GM18511 (cell line): ENCODE results near the gene ZNF45.
"Not testable (repeated sequence)": the region's sequence is repeated elsewhere in the genome, so short reads cannot be mapped to it uniquely, and the experiment has no call there.

ENCODE experiments used
- ATAC-seq: cut with Tn5 transposase; IDR thresholded peaks from one replicate; pipeline ENCODE4 v1.9.1; 2021; ENCODE audit warnings: mild to moderate bottlenecking, moderate library complexity; ENCODE audit not compliant: unreplicated experiment

Gene ZNF45

DNA sequence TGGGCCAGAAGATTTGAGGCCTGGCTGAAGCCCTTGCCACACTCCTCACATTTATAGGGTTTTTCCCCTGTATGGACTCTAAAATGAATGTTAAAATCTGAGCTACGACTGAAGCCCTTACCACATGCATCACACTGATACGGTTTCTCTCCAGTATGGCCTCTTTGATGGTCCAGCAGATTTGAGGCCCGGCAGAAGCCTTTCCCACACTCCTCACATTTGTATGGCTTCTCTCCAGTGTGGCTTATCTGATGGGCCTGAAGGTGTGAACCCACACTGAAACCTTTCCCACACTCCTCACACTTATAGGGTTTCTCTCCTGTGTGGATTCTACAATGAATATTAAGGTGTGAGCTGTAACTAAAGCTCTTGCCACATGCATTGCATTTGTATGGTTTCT, 21.0 kb downstream of the ZNF45 start:
- ATAC-seq: no peak

DNA sequence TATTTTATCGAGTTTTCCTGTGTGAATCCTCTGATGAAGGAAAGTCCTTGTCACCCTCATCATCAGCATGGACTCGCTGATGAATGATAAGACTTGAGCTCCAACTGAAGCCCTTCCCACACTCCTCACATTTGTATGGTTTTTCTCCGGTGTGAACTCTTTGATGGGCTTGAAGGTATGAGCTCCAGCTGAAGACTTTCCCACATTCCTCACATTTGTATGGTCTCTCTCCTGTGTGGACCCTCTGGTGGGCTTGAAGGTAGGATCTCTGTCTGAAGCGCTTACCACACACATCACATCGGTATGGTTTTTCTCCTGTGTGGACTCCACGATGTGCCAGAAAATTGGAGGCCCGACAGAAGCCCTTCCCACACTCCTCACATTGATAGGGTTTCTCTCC, 21.7 kb downstream of the ZNF45 start:
- no peak for ATAC-seq

DNA sequence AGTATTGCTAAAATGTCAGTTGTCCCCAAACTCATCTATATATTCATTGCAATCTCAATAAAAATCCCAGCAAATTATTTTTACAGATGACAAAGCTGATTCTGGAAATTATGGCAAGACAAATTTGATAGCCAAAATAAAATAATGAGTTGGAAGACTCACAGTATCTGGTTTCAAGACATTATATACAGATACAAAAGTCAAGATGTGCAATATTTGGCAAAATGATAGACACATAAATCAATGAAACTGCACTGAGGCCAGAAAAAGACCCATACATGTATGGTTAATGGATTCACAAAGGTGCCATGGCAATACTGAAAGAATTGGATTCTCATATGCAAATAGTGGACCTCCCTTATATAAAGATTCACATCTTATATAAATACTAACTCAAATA, 24.2 kb downstream of the ZNF45 start:
- no peak for ATAC-seq

DNA sequence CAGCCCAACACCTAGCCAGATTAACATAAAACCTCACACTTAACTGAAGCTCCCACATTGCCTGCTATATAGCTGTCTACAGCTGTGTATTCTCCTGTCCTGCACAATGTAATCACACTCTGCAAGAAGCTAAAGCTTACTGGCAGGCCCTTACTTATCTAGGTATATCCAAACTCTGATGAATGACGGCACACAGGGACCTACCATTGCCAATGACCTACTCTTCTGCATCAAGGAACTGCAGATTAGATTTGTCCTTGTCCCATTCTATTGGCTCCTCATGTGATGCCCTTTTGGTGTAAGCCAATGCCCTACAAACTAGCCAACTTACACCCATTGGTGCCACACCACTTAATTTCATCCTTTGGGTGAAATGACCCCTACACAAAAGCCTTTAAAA, 26.4 kb downstream of the ZNF45 start:
- ATAC-seq: no peak

DNA sequence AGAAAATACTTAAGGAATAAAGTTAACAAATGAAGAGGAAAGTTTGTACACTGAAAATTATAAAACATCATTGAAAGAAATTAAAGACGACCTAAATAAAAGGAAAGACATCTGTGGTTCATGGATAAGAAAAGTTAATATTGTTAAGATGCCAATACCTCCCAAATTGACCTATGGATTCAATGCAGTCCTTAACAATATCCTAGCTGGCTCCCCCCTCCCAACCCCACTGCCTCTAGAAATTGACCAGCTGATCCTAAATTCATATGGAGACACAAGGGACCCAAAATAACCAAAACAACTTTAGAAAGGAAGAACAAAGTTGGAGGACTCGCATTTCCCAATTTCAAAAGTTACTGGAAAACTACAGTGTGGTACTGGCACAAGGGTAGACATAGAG, 28.3 kb downstream of the ZNF45 start:
- no peak for ATAC-seq

DNA sequence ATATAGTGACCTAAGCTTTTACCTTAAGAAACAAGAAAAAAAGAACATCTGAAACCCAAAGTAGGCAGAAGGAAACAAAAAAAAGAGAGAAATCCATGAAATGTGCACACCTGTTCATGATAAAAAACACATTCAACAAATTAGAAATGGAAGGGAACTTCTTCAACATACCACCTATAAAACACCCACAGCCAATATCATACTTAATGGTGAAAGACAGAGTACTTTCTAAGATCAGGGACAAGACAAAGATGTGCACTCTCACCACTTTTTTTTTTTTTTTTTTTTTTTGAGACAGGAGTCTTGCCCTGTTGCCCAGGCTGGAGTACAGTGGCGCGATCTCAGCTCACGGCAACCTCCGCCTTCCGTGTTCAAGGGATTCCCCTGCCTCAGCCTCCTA, 29.2 kb downstream of the ZNF45 start:
- ATAC-seq: no peak

DNA sequence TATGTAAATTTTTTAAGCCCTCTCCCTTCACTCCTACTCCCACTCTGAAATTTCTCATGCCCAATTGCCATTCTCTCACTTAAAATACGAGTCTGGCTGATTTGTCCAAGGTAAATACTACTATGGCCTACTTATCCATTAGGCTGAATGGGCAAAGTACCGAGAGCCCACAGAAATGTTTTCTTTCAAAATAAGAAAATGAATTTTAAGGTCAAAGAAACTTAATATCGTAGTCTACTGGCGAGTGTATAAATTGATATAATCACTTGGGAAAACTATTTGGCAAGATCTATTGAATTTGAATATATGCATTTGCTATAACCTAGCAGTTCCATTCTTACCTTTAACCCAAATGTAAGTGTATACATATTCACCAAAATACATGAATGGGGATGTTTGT, 32.7 kb downstream of the ZNF45 start:
- no peak for ATAC-seq

DNA sequence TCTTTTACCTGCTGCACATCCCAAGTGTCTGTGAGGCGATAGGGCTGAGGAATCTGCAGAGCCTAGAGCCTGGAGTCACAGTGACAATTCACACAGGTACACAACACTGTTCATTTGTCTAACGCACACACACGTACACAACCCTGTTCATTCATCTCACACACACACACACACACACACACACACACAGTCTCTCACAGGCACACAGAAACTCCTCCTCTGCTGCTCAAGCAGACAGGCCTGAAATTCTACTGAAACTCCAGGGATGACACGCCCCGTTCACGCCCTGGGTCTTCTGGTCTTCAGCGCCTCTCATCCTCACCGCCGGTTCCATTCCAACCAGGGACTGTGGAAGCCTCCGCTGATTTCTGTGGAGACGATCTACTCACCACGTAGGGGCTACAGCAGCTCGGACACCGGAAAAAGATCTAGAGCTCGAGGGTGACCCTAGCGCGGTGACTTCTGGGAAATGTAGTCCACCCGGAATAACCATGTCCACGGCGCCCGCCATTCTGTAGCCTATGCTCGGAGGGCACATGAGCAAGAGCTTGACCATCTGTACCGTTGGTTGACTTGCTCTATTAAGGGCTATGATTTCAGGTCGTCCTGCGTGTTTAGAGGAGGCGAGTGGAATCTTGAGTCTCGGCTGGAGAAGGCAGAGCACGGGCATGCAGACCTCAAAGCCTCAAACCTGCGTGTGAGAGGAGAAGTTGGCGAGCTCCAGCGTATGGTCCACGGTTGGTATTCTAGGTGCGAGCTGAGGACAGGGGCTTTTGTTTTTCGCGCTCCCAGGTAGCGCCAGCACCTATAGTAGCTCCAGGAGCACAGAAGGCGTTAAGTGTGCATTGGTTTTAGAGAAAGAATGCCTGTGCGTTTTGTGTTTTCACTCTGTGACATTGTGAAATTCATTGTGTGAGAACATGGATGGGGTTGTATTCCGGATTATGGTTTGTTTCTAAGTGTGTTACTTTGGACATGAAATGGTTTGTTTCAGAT, 33.4 kb downstream of the ZNF45 start:
- no peak for ATAC-seq

DNA sequence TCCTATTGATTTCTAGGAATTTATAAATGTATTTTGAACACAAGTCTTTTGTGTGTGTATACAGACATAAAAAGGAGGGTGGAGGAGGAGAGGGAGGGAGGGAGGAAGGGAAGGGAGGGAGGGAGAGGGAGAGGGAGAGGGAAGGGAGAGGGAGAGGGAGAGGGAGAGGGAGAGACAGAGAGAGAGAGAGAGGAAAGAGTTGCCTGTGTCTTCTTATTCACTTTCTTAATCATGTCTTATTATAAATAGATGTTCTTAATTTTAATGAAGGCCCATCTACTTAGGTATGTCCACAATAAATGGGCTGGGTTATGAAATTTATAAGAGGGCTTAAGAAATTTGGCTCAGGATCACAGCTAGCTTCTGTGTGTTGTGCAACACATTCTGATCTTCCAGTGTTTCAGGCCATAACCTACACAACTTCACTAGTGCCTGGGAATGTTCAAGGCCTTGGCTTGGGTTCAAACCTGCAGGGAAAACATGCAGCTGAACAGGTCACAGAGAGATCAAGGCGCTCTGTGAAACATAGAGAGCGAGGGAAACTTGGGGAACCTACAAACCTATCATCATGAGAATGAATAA, 39.3 kb downstream of the ZNF45 start:
- ATAC-seq: no peak

DNA sequence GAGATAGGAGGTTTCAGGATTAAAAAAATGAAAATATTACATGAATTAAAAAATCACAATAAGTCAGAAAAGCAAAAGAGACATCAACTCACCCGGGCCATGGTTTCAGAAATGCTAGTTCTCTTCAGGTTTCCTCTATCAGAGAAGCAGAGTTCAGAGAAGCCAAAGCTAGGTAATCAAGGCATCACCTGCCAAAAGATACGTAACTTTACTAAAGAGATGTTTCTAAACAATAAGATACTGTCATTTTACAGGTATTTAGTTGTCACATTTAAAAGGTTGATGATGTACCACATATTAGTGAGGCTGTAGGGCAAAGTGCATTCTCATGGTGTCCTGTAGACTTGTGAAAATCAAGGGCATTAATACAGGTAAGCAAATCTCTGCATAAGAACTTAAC, 51.2 kb downstream of the ZNF45 start, which contains the start of gene ZNF404:
Gene ZNF404 (minus strand): TSS at position 101 of the 400 bp plus-strand sequence.
- ATAC-seq: no peak

DNA sequence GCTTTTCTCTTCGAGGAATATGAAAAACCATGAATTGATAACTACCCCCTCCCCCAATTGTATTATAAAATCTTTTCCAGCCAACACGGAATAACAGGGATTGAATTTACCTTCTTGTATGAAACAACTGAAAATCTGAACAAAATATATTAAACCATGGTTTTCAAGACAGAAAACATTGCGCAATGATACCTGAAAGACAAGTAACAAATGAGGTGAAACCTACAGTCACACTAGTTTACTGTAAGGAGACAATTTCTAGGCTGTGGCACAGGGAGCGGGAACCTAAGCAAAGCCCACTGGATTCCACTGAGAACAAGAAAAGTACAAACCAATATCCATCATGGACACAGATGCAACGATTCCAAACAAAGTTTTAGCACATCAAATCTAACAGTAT, 54.6 kb downstream of the ZNF45 start:
- no peak for ATAC-seq

DNA sequence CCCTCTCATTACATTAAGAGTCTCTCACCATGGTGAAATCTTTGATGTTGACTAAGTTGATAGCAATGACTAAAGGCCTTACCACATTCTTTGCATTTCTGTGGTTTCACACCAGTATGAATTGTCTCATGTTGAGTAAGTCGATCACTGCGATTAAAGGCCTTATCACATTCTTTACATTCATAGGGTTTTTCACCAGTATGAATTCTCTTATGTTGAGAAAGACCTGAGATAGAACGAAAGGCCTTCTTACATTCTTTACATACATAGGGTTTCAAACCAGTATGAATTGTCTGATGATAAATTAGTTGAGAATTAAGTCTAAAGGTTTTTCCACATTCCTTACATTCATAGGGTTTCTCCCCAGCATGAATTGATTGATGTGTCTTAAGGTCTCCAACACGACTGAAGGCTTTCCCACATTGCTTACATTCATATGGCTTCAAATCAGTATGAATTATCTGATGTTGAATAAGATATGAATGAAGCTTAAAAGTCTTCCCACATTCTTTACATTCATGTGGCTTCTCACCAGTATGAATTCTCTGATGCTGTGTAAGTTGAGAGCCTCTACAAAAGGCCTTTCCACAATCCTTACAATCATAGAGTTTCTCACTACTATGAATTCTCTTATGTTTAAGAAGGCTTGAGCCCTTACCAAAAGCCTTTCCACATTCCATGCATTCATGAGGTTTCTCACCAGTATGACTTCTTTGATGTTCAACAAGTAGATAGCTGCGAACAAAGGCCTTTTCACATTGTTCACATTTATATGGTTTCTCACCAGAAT, 62.3 kb downstream of the ZNF45 start:
- no peak for ATAC-seq

DNA sequence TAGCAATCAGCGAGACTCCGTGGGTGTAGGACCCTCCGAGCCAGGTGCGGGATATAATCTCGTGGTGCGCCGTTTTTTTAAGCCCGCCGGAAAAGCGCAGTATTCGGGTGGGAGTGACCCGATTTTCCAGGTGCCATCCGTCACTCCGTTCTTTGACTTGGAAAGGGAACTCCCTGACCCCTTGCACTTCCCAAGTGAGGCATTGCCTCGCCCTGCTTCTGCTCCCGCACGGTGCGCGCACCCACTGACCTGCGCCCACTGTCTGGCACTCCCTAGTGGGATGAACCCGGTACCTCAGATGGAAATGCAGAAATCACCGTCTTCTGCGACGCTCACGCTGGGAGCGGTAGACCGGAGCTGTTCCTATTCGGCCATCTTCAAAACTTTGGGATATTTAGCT, 68.2 kb downstream of the ZNF45 start:
- ATAC-seq: not testable (repeated sequence)
